OCI-LY3 (cell line): ENCODE results near the gene SERPINB1.

ENCODE experiments used
- H2AFZ ChIP-seq: fragments of 200-600, 300-600 bp; shearing (Covaris generic); 2 replicates; pipeline ENCODE4 v1.6.0; 2014; ENCODE audit warnings: antibody characterized with exemption, low read depth, low read length
- H3K27ac ChIP-seq: fragments of 200-600, 300-600 bp; sonication (generic); 2 replicates; pipeline ENCODE4 v1.5.1; 2014; ENCODE audit warnings: mild to moderate bottlenecking, low read length, moderate library complexity, mixed read lengths
- H3K27me3 ChIP-seq: fragments of 200-600, 300-600 bp; sonication (generic); 2 replicates; pipeline ENCODE4 v1.6.1; 2014; ENCODE audit warnings: low read depth, low read length, mixed read lengths
- H3K36me3 ChIP-seq: fragments of 200-600, 300-600 bp; sonication (generic); replicated peaks from 2 replicates; pipeline ENCODE3; 2014; ENCODE audit warnings: low read depth, low read length, mixed read lengths
- H3K4me1 ChIP-seq: fragments of 300-600, 200-600 bp; sonication (generic); 2 replicates; pipeline ENCODE4 v1.6.1; 2014; ENCODE audit warnings: low read length, mixed read lengths
- H3K4me2 ChIP-seq: fragments of 200-600, 300-600 bp; sonication (generic); 2 replicates; pipeline ENCODE4 v1.6.1; 2014; ENCODE audit warnings: low read length, mixed read lengths
- H3K4me3 ChIP-seq: fragments of 300-600, 200-600 bp; sonication (generic); 2 replicates; pipeline ENCODE4 v1.5.1; 2014; ENCODE audit warnings: antibody characterized with exemption, mild to moderate bottlenecking, low read length, moderate library complexity
- H3K79me2 ChIP-seq: fragments of 300-600, 200-600 bp; shearing (Covaris generic); 2 replicates; pipeline ENCODE4 v1.6.1; 2014; ENCODE audit warnings: mild to moderate bottlenecking, low read length, mixed read lengths
- H3K9ac ChIP-seq: fragments of 300-600, 200-600 bp; shearing (Covaris generic); 2 replicates; pipeline ENCODE4 v1.6.0; 2014; ENCODE audit warnings: mild to moderate bottlenecking, low read length, moderate library complexity
- H3K9me3 ChIP-seq: fragments of 200-600, 300-600 bp; shearing (Covaris generic); 2 replicates; pipeline ENCODE4 v1.6.1; 2014; ENCODE audit warnings: low read length, mixed read lengths; ENCODE audit not compliant: insufficient read depth
- H4K20me1 ChIP-seq: fragments of 200-600, 300-600 bp; sonication (generic); 2 replicates; pipeline ENCODE4 v1.6.1; 2016; ENCODE audit warnings: low read length, mixed read lengths; ENCODE audit not compliant: insufficient read depth
- CTCF ChIP-seq: fragments of 200-600, 300-600 bp; sonication (generic); IDR thresholded peaks from 2 replicates; pipeline ENCODE4 v1.5.1; 2014; ENCODE audit warnings: antibody characterized with exemption, low read length, low read depth
- EZH2phosphoT487 ChIP-seq: fragments of 200-600 bp; shearing (Covaris generic); IDR thresholded peaks from 2 replicates; pipeline ENCODE4 v1.6.1; 2018; ENCODE audit warnings: antibody characterized with exemption, mixed run types, low read depth

Gene SERPINB1

GRCh38 chr6:2783188-2783963 lies 58.3 kb downstream of the SERPINB1 start:
- Histone ChIP-seq H3K79me2 (peaks cover 24% of the 10 kb centered on the region), H3K27me3 (no peaks in the 10 kb centered on the region), H4K20me1 (0 out of 2 replicates have a peak, but pooled peaks cover 6% of the 10 kb centered on the region), H3K4me3 (no peak overlapping the region), H3K9me3 (no peaks in the 10 kb centered on the region), H3K27ac (no peak overlapping the region), H3K4me2 (no peak overlapping the region), H2AFZ (no peak overlapping the region), H3K36me3 (peaks cover 27% of the 10 kb centered on the region), H3K4me1 (no peaks in the 10 kb centered on the region), H3K9ac (no peak overlapping the region)
- TF ChIP-seq EZH2phosphoT487 (no peak), CTCF (no peak)

GRCh38 chr6:2782825-2783187 lies 58.9 kb downstream of the SERPINB1 start:
- peaks cover 29% of the 10 kb centered on the region for H3K79me2 ChIP-seq
- no peak overlapping the region for H3K4me2 ChIP-seq
- H4K20me1 ChIP-seq = peaks cover 6% of the 10 kb centered on the region; the same call in 1 of the 2 replicates
- no peak overlapping the region for H2AFZ ChIP-seq
- no peak overlapping the region for H3K9ac ChIP-seq
- no peak for TF ChIP-seq EZH2phosphoT487
- H3K9me3 ChIP-seq = no peaks in the 10 kb centered on the region
- H3K36me3 ChIP-seq = peaks cover 25% of the 10 kb centered on the region
- H3K4me3 ChIP-seq = no peak overlapping the region
- no peaks in the 10 kb centered on the region for H3K27me3 ChIP-seq
- H3K27ac ChIP-seq = no peak overlapping the region
- H3K4me1 ChIP-seq = no peaks in the 10 kb centered on the region

GRCh38 chr6:2782356-2782708 lies 59.3 kb downstream of the SERPINB1 start:
- Histone ChIP-seq H3K27me3 (no peaks in the 10 kb centered on the region), H3K27ac (no peak overlapping the region), H4K20me1 (peaks cover 6% of the 10 kb centered on the region; the same call in 1 of the 2 replicates), H3K36me3 (peaks cover 25% of the 10 kb centered on the region), H3K79me2 (peaks cover 34% of the 10 kb centered on the region), H3K9me3 (no peaks in the 10 kb centered on the region), H3K4me2 (no peak overlapping the region), H3K9ac (no peak overlapping the region), H3K4me1 (no peaks in the 10 kb centered on the region), H2AFZ (no peak overlapping the region), H3K4me3 (no peak overlapping the region)
- no peak for TF ChIP-seq EZH2phosphoT487
- TF ChIP-seq CTCF = no peak
